ENCODE results near the gene PRKCA. TPM values are rescaled to one million over a fixed set of nuclear protein-coding genes. Genes with fewer than 3 reads are reported as not detected.
"Not testable (repeated sequence)": the region's sequence is repeated elsewhere in the genome, so short reads cannot be mapped to it uniquely, and the experiment has no call there.

The PRKCA gene
- polyA plus RNA-seq (ENCODE audit: insufficient read length in 3 of 3), result 10 to 100 TPM; 24.5 to 28.5 (median 27.0) TPM
- long read RNA-seq, donor 1, result 0 reads
- long read RNA-seq, donor 2, full-length matches to known transcripts, result 4 of 4 reads
- long read RNA-seq, donor 2, partial matches to known transcripts, result 0 of 4 reads
- long read RNA-seq, donor 2, other reads (novel, unspliced or antisense), result 0 of 4 reads
- long read RNA-seq, donor 3, full-length matches to known transcripts, result 2 of 2 reads
- long read RNA-seq, donor 3, partial matches to known transcripts, result 0 of 2 reads
- long read RNA-seq, donor 3, other reads (novel, unspliced or antisense), result 0 of 2 reads
- long read RNA-seq, donor 4, full-length matches to known transcripts, result 4 of 9 reads
- long read RNA-seq, donor 4, partial matches to known transcripts, result 5 of 9 reads
- long read RNA-seq, donor 4, other reads (novel, unspliced or antisense), result 0 of 9 reads
- long read RNA-seq, donor 5, result 0 reads
- long read RNA-seq, donor 6, full-length matches to known transcripts, result 3 of 3 reads
- long read RNA-seq, donor 6, partial matches to known transcripts, result 0 of 3 reads
- long read RNA-seq, donor 6, other reads (novel, unspliced or antisense), result 0 of 3 reads
- long read RNA-seq, donor 7, full-length matches to known transcripts, result 3 of 3 reads
- long read RNA-seq, donor 7, partial matches to known transcripts, result 0 of 3 reads
- long read RNA-seq, donor 7, other reads (novel, unspliced or antisense), result 0 of 3 reads
- long read RNA-seq, donor 8, result 0 reads
- long read RNA-seq, donor 9, full-length matches to known transcripts, result 2 of 2 reads
- long read RNA-seq, donor 9, partial matches to known transcripts, result 0 of 2 reads
- long read RNA-seq, donor 9, other reads (novel, unspliced or antisense), result 0 of 2 reads
- long read RNA-seq, donor 10, result 0 reads
- long read RNA-seq, donor 11, full-length matches to known transcripts, result 3 of 3 reads
- long read RNA-seq, donor 11, partial matches to known transcripts, result 0 of 3 reads
- long read RNA-seq, donor 11, other reads (novel, unspliced or antisense), result 0 of 3 reads
- long read RNA-seq, donor 12, full-length matches to known transcripts, result 2 of 2 reads
- long read RNA-seq, donor 12, partial matches to known transcripts, result 0 of 2 reads
- long read RNA-seq, donor 12, other reads (novel, unspliced or antisense), result 0 of 2 reads
- long read RNA-seq, donor 13, result 0 reads
- long read RNA-seq, donor 14, full-length matches to known transcripts, result 4 of 4 reads
- long read RNA-seq, donor 14, partial matches to known transcripts, result 0 of 4 reads
- long read RNA-seq, donor 14, other reads (novel, unspliced or antisense), result 0 of 4 reads
- long read RNA-seq, donor 15, result 0 reads
- long read RNA-seq, donor 16, full-length matches to known transcripts, result 1 of 1 reads
- long read RNA-seq, donor 16, partial matches to known transcripts, result 0 of 1 reads
- long read RNA-seq, donor 16, other reads (novel, unspliced or antisense), result 0 of 1 reads

- DNase-seq (ENCODE audit: extremely low read depth in 1 of 11, low read depth in 9 of 11, low spot score in 4 of 11), result peak in 4 of 11 donors; percentile 35 to 59 (median 50)
Measured at GRCh38 chr17:66301864-66302741, at the start of gene PRKCA. TSS of gene PRKCA (plus strand) at chr17:66302613.

GRCh38 chr17:66253458-66253857 is 49.0 kb upstream of the PRKCA start:
- not testable (repeated sequence) for DNase-seq (ENCODE audit: extremely low read depth in 1 of 11, low read depth in 9 of 11, low spot score in 4 of 11)

- peak; percentile 47 to 79 (median 60) for DNase-seq (ENCODE audit: extremely low read depth in 1 of 11, low read depth in 9 of 11, low spot score in 4 of 11)
Measured at GRCh38 chr17:66255112-66255511, 47.3 kb upstream of the PRKCA start.

- DNase-seq (ENCODE audit: extremely low read depth in 1 of 11, low read depth in 9 of 11, low spot score in 4 of 11), result peak in 1 of 11 donors; percentile 26
Measured at GRCh38 chr17:66255527-66255971, 46.9 kb upstream of the PRKCA start.

GRCh38 chr17:66260275-66260674 is 42.1 kb upstream of the PRKCA start:
- no peak for DNase-seq (ENCODE audit: extremely low read depth in 1 of 11, low read depth in 9 of 11, low spot score in 4 of 11)

GRCh38 chr17:66260688-66261087 is 41.7 kb upstream of the PRKCA start:
- DNase-seq (ENCODE audit: extremely low read depth in 1 of 11, low read depth in 9 of 11, low spot score in 4 of 11), result no peak

- peak in 1 of 11 donors; percentile 25 for DNase-seq (ENCODE audit: extremely low read depth in 1 of 11, low read depth in 9 of 11, low spot score in 4 of 11)
Measured at GRCh38 chr17:66262767-66263166, 39.6 kb upstream of the PRKCA start.

GRCh38 chr17:66264696-66265095 is 37.7 kb upstream of the PRKCA start:
- no peak for DNase-seq (ENCODE audit: extremely low read depth in 1 of 11, low read depth in 9 of 11, low spot score in 4 of 11)

GRCh38 chr17:66268247-66268927 is 34.0 kb upstream of the PRKCA start:
- no peak for DNase-seq (ENCODE audit: extremely low read depth in 1 of 11, low read depth in 9 of 11, low spot score in 4 of 11)

- DNase-seq (ENCODE audit: extremely low read depth in 1 of 11, low read depth in 9 of 11, low spot score in 4 of 11), result no peak
Measured at GRCh38 chr17:66270106-66270505, 32.3 kb upstream of the PRKCA start.

GRCh38 chr17:66271512-66271911 is 30.9 kb upstream of the PRKCA start:
- DNase-seq (ENCODE audit: extremely low read depth in 1 of 11, low read depth in 9 of 11, low spot score in 4 of 11), result no peak

- no peak for DNase-seq (ENCODE audit: extremely low read depth in 1 of 11, low read depth in 9 of 11, low spot score in 4 of 11)
Measured at GRCh38 chr17:66272811-66273585, 29.4 kb upstream of the PRKCA start.

GRCh38 chr17:66273586-66273848 is 28.9 kb upstream of the PRKCA start:
- DNase-seq (ENCODE audit: extremely low read depth in 1 of 11, low read depth in 9 of 11, low spot score in 4 of 11), result no peak

GRCh38 chr17:66275651-66276050 is 26.8 kb upstream of the PRKCA start:
- DNase-seq (ENCODE audit: extremely low read depth in 1 of 11, low read depth in 9 of 11, low spot score in 4 of 11), result no peak

GRCh38 chr17:66276328-66276937 is 26.0 kb upstream of the PRKCA start:
- no peak for DNase-seq (ENCODE audit: extremely low read depth in 1 of 11, low read depth in 9 of 11, low spot score in 4 of 11)

GRCh38 chr17:66277191-66277590 is 25.2 kb upstream of the PRKCA start:
- DNase-seq (ENCODE audit: extremely low read depth in 1 of 11, low read depth in 9 of 11, low spot score in 4 of 11), result no peak
